Measurements from ENCODE around the gene PRRT1B. TPM values are rescaled to one million over a fixed set of nuclear protein-coding genes. Genes with fewer than 3 reads are reported as not detected.
A peak's percentile ranks its signal among the peaks of the same experiment; 100 is the strongest.

The PRRT1B gene
- total RNA-seq, 1 donor from 2014 or later, result not detected

- no peak for DNase-seq (ENCODE audit: low spot score)
These were observed 33.6 kb downstream of the PRRT1B start for GRCh38 chr9:131578731-131579504.

DNA sequence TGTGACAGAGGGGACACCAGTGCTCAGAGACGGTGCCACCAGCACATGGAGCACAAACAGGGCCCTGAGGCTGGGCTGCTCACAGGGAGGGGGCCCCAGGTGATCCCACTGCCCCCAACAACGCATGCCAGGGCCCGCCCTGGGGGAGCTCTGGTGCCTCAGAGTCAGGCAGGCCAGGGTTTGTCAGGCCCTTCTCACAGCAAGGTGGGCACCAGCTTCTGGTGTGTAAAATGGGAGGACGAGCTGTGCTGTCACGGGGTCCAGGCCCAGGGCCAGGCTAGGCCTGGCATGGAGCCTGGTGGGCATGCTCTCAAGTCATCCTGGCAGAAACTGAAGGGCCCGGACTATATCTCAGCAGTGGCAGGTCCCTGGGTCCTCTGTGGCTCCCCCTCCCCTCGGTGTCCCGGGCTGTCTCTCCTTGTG is 34.5 kb downstream of the PRRT1B start:
- DNase-seq (ENCODE audit: low spot score), result no peak

DNA sequence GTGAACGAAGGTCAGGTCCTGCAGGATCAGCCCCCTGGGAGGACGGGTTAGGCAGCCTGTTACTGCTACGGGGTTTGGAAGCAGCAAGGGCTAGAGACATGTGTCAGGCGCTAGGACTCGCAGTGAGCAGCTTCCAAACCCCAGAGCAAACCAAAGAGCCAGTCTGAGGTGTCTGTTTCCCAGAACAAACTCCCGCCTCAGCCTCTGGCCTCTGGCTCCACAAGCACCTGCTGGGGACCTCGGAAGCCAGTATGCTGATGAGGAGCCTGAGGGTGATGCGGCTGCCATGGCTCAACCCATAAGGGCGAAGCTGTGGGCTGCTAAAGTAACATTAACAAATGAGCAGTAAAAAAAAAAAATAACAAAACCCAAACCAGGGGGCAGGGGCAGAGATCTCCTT is 35.0 kb downstream of the PRRT1B start:
- no peak for DNase-seq (ENCODE audit: low spot score)

GRCh38 chr9:131582056-131582455 is 36.7 kb downstream of the PRRT1B start:
- no peak for DNase-seq (ENCODE audit: low spot score)

DNA sequence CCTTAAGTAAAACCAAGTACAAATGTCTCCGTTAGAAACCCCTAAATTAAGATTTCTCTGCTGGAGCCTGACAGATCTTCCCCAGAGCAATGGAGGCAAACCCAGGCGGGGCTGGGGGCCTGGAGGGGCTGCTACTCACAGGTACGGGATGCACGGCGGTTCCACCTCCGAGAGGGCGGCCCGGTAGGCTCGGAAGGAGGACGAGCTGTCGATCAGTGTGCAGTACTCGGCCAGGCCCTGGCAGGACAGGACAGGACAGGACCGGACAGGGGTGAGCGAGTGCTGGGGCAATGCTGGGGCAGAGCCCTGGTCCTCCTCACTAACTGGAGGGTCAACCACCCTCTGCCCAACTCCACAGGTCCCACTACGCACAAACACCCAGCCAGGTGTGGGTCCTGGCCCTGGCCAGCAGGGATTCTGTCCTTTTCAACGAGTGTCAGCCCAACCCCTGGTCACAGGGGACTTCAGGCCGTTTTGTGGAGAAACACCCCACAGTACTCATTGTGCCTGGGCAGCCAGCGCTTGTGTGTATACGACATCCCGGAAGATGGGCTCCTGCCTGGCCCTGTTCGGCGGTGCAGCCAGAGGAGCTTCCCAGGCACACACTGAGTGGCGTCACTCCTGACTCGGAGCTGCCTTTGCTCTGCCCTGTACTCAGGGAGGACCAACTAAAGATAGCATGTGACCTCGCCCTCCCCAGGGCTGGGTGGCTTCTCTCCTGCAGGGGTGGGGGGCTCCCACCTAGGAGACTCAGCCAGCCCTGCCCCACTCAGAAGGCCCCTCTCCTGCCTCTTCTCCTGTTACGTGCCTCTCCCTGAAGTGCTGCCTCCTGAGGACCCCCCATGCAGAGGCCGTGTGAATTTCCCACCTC is 37.4 kb downstream of the PRRT1B start:
- DNase-seq (ENCODE audit: low spot score), result no peak

DNA sequence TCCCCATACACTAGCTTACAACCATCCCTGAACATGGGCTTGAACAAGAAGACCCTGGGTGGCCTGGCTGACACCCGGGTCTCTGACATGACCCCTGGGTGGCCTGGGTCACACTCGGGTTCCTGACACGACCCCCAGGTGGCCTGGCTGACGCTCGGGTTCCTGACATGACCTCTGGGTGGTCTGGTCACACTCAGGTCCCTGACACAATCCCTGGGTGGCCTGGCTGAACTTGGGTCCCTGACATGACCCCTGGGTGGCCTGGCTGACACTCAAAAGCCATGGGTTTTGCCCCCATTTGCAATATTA is 38.0 kb downstream of the PRRT1B start:
- no peak for DNase-seq (ENCODE audit: low spot score)

DNA sequence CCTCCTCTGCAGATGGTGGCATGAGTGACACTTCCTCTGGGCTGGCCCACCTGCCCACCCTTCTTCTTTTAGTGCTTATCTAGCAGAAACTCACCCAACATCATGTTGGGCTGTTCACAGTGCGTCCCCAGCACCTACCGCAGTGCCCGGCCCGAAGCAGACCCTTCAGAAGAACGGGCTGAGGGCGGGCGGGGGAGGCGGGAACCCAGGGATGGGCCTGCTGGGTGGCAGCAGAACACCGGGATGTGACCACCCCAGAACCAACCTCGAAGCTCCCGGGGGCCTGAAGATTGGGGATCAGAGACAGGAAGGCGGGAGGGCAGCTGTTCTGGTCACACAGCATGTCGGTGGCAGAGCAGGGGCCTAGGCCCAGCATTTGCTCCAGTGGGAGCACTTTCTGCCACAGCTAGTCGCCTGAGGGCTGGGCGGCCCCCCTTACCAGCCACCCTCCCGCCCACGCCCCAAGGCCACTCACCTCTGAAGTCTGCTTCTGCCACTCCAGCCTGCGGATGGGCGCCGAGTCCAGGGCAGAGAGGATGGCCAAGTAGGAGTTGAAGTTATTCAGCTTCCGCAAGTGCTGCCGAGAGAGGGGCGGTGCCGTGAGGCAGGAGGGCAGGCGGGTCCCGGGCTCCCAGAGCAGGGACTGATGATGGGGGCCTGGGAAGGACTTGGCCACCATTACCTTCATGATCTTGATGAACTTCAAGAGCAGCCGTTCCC is 38.7 kb downstream of the PRRT1B start:
- DNase-seq (ENCODE audit: low spot score), result no peak

DNA sequence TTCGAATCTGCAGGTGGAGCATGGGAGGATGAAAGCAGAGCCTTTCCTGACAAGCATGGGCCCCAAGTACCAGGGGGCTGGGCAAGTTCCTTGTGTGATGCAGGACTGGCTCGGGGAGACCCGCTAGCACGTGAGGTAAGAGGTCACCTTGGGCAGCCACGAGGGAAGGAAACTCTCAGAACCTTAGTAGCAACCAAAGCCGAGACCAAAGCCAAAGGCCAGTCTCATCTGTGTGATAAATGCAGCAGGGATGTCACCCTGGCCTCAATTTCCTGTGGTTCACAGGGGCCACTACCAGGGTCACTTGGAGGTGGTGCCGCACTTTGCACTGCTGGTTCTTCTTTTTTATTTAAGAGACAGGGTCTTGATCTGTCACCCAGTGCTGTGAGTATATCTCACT is 39.5 kb downstream of the PRRT1B start:
- DNase-seq (ENCODE audit: low spot score), result no peak

DNA sequence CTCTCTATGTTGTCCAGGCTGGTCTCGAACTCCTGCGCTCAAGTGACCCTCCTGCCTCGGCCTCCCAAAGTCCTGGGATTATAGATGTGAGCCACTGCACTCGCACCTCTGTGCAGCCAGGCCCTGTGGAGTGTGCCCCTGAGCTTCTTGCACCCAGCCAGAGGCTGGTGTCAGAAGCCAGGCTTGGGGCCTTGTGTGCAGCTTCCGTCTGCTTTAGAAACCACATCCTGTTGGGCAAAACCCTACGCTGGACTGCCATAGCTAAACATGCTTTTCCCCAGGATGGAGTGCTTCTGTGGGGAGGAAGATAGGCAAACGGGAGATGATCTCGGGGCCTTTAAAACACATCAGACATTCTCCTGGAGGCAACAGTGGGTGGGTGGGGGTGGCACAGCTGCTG is 40.1 kb downstream of the PRRT1B start:
- DNase-seq (ENCODE audit: low spot score), result no peak

GRCh38 chr9:131587331-131587730 is 42.0 kb downstream of the PRRT1B start:
- DNase-seq (ENCODE audit: low spot score), result no peak

DNA sequence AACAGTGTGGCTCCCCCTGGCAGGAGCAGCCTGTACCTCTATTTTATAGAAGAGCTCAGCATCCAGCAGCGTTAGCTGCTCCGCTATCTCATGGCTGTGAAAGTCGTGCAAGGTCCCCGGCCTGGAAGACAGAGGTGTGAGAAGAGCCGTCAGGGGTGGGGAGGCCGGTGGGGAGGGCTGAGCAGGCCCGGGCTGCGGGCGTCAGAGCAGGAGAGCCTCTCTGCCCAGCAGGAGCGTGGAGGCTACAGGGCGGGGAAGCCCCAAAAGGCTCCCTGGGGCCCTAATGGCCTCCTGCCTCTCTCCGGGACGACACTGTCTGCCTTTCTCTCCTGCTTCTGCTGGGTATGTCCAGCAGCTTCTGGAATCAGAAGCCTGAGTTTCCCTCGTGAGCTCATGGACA is 42.6 kb downstream of the PRRT1B start:
- no peak for DNase-seq (ENCODE audit: low spot score)

GRCh38 chr9:131588396-131588795 is 43.1 kb downstream of the PRRT1B start:
- no peak for DNase-seq (ENCODE audit: low spot score)

- DNase-seq (ENCODE audit: low spot score), result no peak
These were observed 43.9 kb downstream of the PRRT1B start for GRCh38 chr9:131589124-131589711.

DNA sequence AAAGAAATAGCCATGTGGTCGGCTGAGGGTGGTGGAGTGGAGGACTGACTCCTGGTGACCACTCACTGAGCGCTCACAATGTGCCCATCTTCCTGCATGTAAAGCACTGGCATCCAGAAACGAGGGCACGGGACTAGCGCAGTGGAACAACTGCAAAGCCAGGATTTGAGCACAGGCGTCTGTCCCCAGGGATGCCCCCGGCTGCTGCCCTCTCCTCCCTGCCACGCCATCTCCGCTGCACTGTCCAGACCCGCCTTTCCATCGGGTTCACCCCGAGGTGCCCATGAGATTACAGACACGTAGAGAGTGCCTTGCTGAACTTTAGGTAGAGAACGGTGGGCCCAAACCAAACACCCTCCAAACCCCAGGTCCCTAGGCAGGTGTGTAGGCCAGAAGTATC is 44.7 kb downstream of the PRRT1B start:
- no peak for DNase-seq (ENCODE audit: low spot score)

GRCh38 chr9:131590449-131590848 is 45.1 kb downstream of the PRRT1B start:
- no peak for DNase-seq (ENCODE audit: low spot score)

DNA sequence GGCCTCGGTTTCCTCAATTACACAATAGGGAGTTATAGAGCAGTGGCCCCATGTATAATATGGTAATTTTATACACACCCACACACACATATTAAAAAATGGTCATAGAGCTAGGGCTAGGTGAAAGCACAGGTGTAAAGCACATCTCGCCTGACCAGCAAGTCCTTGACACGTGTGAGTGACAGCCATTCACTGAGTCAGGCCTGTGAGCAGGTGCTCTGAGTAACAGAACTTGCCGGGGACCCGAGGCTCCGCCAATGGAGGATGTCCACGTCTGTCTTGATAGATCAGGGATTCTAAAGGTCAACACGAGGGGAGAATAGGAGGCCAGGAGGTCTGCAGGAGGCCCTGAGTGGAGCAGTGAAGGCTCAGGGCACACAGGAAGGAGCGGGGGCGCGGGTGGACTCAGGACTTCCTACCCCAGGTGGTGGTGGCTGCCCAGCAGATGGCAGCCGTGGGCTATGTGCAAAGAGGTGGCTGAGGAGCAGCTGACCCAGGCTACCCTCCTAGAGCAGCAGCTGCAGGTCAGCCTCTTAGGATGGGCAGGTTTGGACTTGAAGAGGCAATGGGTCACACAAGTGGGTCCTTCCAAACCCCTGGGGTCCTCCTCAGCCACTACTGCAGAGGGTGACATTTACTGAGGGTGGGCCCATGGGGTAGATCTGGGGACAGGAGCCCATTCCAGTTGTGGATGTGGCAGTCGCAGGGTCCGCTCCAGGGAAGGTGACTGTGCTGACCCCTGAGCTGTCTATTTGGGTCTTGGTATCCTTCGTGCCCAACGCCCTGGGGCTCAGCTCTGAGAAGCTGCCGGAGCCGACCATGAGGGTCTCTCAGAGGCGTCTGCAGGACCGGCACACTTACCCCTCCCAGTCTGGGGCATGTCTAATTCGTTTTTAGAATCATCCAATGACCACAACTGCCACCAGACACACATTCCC is 45.9 kb downstream of the PRRT1B start:
- peak; percentile 82 for DNase-seq (ENCODE audit: low spot score)

- DNase-seq (ENCODE audit: low spot score), result no peak
These were observed 46.5 kb downstream of the PRRT1B start for GRCh38 chr9:131591845-131592208.

DNA sequence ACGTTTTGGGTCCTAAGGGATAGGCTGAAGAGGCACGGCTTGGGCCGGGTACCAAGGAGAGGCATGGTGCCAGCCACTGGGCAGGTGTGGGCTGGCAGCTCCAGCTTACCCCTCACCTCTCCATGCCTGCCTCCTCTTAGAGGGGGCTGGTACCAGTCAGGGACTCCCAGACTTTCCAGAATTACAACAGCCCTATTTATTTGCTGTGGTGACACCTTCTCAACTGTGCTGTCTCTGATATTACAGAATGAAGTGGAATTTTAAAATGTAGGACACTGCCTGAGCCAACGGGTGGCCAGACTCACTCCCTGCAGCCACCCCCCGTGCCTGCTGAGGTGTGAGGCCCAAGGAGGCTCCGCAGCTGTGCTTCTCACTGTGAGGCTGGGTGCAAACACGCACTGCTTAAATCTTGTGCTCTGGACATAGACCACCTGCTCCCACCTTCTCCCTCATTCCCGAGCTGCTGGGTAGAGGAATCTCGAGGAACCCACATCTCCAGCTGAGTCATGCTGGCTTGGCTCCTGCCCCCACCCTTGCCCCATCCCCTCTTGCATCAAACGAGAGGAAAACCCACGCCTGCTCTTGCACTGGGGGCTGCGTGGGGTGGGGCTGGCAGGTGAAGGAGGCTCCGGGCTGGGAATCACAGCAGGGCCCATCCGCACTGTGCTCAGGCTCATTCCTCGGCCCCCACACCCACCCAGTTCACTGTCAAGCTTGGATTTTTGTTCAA is 47.9 kb downstream of the PRRT1B start:
- no peak for DNase-seq (ENCODE audit: low spot score)

DNA sequence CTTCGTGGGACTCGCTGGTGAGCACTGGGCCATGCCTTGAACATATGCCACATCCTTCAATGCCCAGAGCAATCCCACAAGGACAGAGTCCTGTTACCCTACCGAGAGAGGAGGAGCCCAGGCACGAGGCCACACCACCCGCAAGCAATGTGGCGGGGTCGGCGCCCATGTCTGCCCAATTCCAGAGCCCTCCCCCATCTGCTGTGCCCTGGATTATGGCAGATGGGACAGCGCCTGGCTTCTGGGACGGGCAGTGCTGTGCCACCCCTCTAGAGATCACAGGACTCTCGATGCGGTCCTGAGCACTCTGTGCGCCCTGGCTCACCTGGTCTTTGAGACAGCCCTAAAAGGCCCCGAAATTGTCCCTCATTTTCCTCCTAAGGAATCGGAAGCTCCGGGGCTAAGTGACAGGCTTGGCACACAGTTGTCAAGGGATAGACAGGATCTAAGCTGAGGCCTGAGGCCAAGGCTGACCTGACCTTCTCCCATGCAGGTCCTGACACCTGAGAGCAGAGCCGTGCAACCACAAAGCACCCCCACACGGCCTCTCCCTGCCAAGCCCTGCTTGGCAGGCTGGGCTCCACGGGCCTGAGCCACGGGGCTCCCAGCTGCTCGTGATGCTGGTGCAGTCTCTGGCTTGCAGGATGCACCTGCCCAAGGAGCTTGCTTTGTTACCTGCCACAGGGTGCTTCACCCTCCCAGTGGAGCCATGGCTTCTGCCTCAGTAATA is 48.8 kb downstream of the PRRT1B start:
- no peak for DNase-seq (ENCODE audit: low spot score)
